ENCODE measurements around the gene RAB44. TPM values are rescaled to one million over a fixed set of nuclear protein-coding genes. Genes with fewer than 3 reads are reported as not detected.

RAB44 gene
- total RNA-seq, 1 donor from 2014 or later, result not detected

GRCh38 chr6:36752187-36752885 lies 54.7 kb downstream of the RAB44 start:
- Histone ChIP-seq H3F3A (ENCODE audit: low read depth) (no peaks in the 10 kb centered on the region), H3K4me1 (no peaks in the 10 kb centered on the region), H3K4me3 (no peak overlapping the region), H3K36me3 (no peaks in the 10 kb centered on the region), H3K27me3 (no peaks in the 10 kb centered on the region), H3K9ac (no peak overlapping the region), H4K20me1 (ENCODE audit: low read depth) (no peaks in the 10 kb centered on the region), H3K9me3 (ENCODE audit: low read depth) (no peaks in the 10 kb centered on the region), H3K4me2 (no peak overlapping the region), H3K27ac (no peak overlapping the region), H3K79me2 (ENCODE audit: low read depth) (no peaks in the 10 kb centered on the region), H2AFZ (replicated peaks) (no peak overlapping the region)
- peaks cover 22% of the 10 kb centered on the region for H3K4me1 Mint-ChIP-seq
- H3K27me3 Mint-ChIP-seq (ENCODE audit: insufficient read depth, low read depth), result peaks cover 9% of the 10 kb centered on the region
- H3K9me3 Mint-ChIP-seq, result peaks cover 12% of the 10 kb centered on the region
- H3K27ac Mint-ChIP-seq, result no peak overlapping the region
- no peak for DNase-seq (ENCODE audit: low spot score)
- no peak overlapping the region for H3K4me3 Mint-ChIP-seq
- no peaks in the 10 kb centered on the region for H3K36me3 Mint-ChIP-seq
- TF ChIP-seq CTCF (IDR thresholded peaks at IDR 0.05) (no peak), EZH2 (IDR thresholded peaks at IDR 0.05) (no peak), EZH2phosphoT487 (IDR thresholded peaks at IDR 0.05) (no peak)

GRCh38 chr6:36752886-36753506 lies 55.4 kb downstream of the RAB44 start:
- no peaks in the 10 kb centered on the region for H3K79me2 ChIP-seq (ENCODE audit: low read depth)
- no peak overlapping the region for H3K27ac Mint-ChIP-seq
- TF ChIP-seq EZH2phosphoT487 (IDR thresholded peaks at IDR 0.05) (no peak), EZH2 (IDR thresholded peaks at IDR 0.05) (no peak), CTCF (IDR thresholded peaks at IDR 0.05) (no peak)
- H3K4me3 Mint-ChIP-seq, result no peak overlapping the region
- peaks cover 9% of the 10 kb centered on the region for H3K27me3 Mint-ChIP-seq (ENCODE audit: insufficient read depth, low read depth)
- H3K4me2 ChIP-seq, result no peak overlapping the region
- H3K27ac ChIP-seq, result no peak overlapping the region
- no peak overlapping the region for H3K9ac ChIP-seq
- H3K4me1 ChIP-seq, result no peaks in the 10 kb centered on the region
- peaks cover 12% of the 10 kb centered on the region for H3K9me3 Mint-ChIP-seq
- H3K4me1 Mint-ChIP-seq, result peaks cover 22% of the 10 kb centered on the region
- no peaks in the 10 kb centered on the region for H3K9me3 ChIP-seq (ENCODE audit: low read depth)
- H3K36me3 Mint-ChIP-seq, result no peaks in the 10 kb centered on the region
- H3F3A ChIP-seq (ENCODE audit: low read depth), result no peaks in the 10 kb centered on the region
- no peak overlapping the region for H3K4me3 ChIP-seq
- H2AFZ ChIP-seq (replicated peaks), result no peak overlapping the region
- no peaks in the 10 kb centered on the region for H3K36me3 ChIP-seq
- no peak for DNase-seq (ENCODE audit: low spot score)
- no peaks in the 10 kb centered on the region for H3K27me3 ChIP-seq
- H4K20me1 ChIP-seq (ENCODE audit: low read depth), result no peaks in the 10 kb centered on the region

GRCh38 chr6:36753671-36754405 lies 56.2 kb downstream of the RAB44 start:
- Histone ChIP-seq H4K20me1 (ENCODE audit: low read depth) (no peaks in the 10 kb centered on the region), H3K36me3 (no peaks in the 10 kb centered on the region), H3K4me1 (no peaks in the 10 kb centered on the region), H3K9me3 (ENCODE audit: low read depth) (no peaks in the 10 kb centered on the region), H3K79me2 (ENCODE audit: low read depth) (no peaks in the 10 kb centered on the region), H3K27ac (no peak overlapping the region), H2AFZ (replicated peaks) (no peak overlapping the region), H3K9ac (no peak overlapping the region), H3F3A (ENCODE audit: low read depth) (no peaks in the 10 kb centered on the region), H3K4me3 (no peak overlapping the region), H3K4me2 (no peak overlapping the region), H3K27me3 (no peaks in the 10 kb centered on the region)
- H3K4me3 Mint-ChIP-seq, result no peak overlapping the region
- H3K9me3 Mint-ChIP-seq, result peaks cover 9% of the 10 kb centered on the region
- H3K27me3 Mint-ChIP-seq (ENCODE audit: insufficient read depth, low read depth), result peaks cover 13% of the 10 kb centered on the region
- DNase-seq (ENCODE audit: low spot score), result no peak
- TF ChIP-seq EZH2 (IDR thresholded peaks at IDR 0.05) (no peak), EZH2phosphoT487 (IDR thresholded peaks at IDR 0.05) (no peak), CTCF (IDR thresholded peaks at IDR 0.05) (no peak)
- no peaks in the 10 kb centered on the region for H3K36me3 Mint-ChIP-seq
- H3K27ac Mint-ChIP-seq, result peak overlapping the region; percentile 74
- peaks cover 22% of the 10 kb centered on the region for H3K4me1 Mint-ChIP-seq
